HepG2 (cell line): ENCODE results near the gene ABCB9. TPM values are rescaled to one million over a fixed set of nuclear protein-coding genes. Genes with fewer than 3 reads are reported as not detected.

Source experiments
- ARNT2 ChIP-seq: sonication (generic); formaldehyde crosslinking; IDR thresholded peaks from 2 replicates; pipeline ENCODE4 v1.8.0; 2022; ENCODE audit warnings: mild to moderate bottlenecking, low read depth, missing genetic modification reagents, moderate library complexity
- FOSL1 ChIP-seq: sonication (generic); formaldehyde crosslinking; IDR thresholded peaks from 2 replicates; pipeline ENCODE4 v1.9.0; 2021; ENCODE audit warnings: missing genetic modification reagents, borderline replicate concordance
- HMGXB4 ChIP-seq, 2 experiments: sonication (generic) in 1 of 2; formaldehyde crosslinking in 1 of 2; IDR thresholded peaks; 2 replicates each; pipeline versions ENCODE4 v1.4.0 to v1.6.1; 2018 to 2020; ENCODE audit warnings: missing genetic modification reagents in 2 of 2, borderline replicate concordance in 1 of 2, low read depth in 1 of 2, mild to moderate bottlenecking in 1 of 2, missing biosample characterization in 1 of 2
- REST ChIP-seq, 2 experiments: IDR thresholded peaks; 2 replicates each; pipeline ENCODE4 v1.6.1; 2011 to 2012; ENCODE audit warnings: low read length in 2 of 2, borderline replicate concordance in 1 of 2, low read depth in 1 of 2, mild to moderate bottlenecking in 1 of 2, moderate library complexity in 1 of 2
- ZC3H13 ChIP-seq: sonication (generic); formaldehyde crosslinking; IDR thresholded peaks from 2 replicates; pipeline ENCODE4 v1.8.1; 2023; ENCODE audit warnings: mild to moderate bottlenecking, missing genetic modification reagents, moderate library complexity
- ZNF280D ChIP-seq: sonication (generic); formaldehyde crosslinking; IDR thresholded peaks from 2 replicates; pipeline ENCODE4 v1.5.1; 2020; ENCODE audit warnings: mild to moderate bottlenecking, missing genetic modification reagents
- ZNF34 ChIP-seq: sonication (generic); formaldehyde crosslinking; IDR thresholded peaks from 2 replicates; pipeline ENCODE4 v1.4.0; 2020; ENCODE audit warnings: mild to moderate bottlenecking, missing genetic modification reagents, borderline replicate concordance
- ZNF460 ChIP-seq: sonication (generic); formaldehyde crosslinking; IDR thresholded peaks from 2 replicates; pipeline ENCODE4 v1.5.1; 2020; ENCODE audit warnings: missing genetic modification reagents, mild to moderate bottlenecking, borderline replicate concordance
- ZNF547 ChIP-seq: sonication (generic); formaldehyde crosslinking; IDR thresholded peaks from 2 replicates; pipeline ENCODE4 v1.5.1; 2020; ENCODE audit warnings: mild to moderate bottlenecking, missing genetic modification reagents
- ZNF839 ChIP-seq: sonication (generic); formaldehyde crosslinking; IDR thresholded peaks from 2 replicates; pipeline ENCODE4 v1.4.0; 2020; ENCODE audit warnings: missing genetic modification reagents, mild to moderate bottlenecking, borderline replicate concordance
- polyA plus RNA-seq, 8 experiments: library from polyadenylated mRNA; depleted of rRNA in 3 of 8; stranded (reverse) in 7 of 8; unstranded in 1 of 8; fragments of >200 nt; fragmentation: Illumina TruSeq in 4 of 8; extraction: Trizol in 4 of 8; gene quantifications; 2 replicates each; pipeline versions ENCODE4 v1.2.1 to v1.2.3, GENCODE V29; 2011 to 2016; ENCODE audit warnings: low read depth in 4 of 8, missing spikeins in 1 of 8, mixed read lengths in 1 of 8; ENCODE audit not compliant: insufficient read depth in 1 of 8
- total RNA-seq, 5 experiments: library from RNA; depleted of rRNA; stranded (reverse); fragments of >200 nt; fragmentation: Illumina TruSeq; extraction: Trizol; gene quantifications; 2 replicates each; pipeline ENCODE4 v1.2.3, GENCODE V29; 2016; ENCODE audit warnings: low read depth in 1 of 5
- TF ChIP-seq, protein P1 (sequence below): sonication (generic); formaldehyde crosslinking; IDR thresholded peaks from 2 replicates; pipeline ENCODE4 v1.4.0; 2020; ENCODE audit warnings: missing genetic modification reagents
- TF ChIP-seq, protein P2 (sequence below): sonication (generic); formaldehyde crosslinking; IDR thresholded peaks from 2 replicates; pipeline ENCODE4 v1.8.0; 2022; ENCODE audit warnings: missing genetic modification reagents, low read depth, mild to moderate bottlenecking, borderline replicate concordance
- TF ChIP-seq, protein P3 (sequence below): sonication (generic); formaldehyde crosslinking; IDR thresholded peaks from 2 replicates; pipeline ENCODE4 v1.5.1; 2020; ENCODE audit warnings: mild to moderate bottlenecking, moderate library complexity, missing genetic modification reagents

ABCB9 gene
- total and polyA plus RNA-seq, 2 of the 13 experiments (the other 11 are each of a cell fraction or from before 2014, with no cell fraction given), result 5.1 to 6.0 TPM

DNA sequence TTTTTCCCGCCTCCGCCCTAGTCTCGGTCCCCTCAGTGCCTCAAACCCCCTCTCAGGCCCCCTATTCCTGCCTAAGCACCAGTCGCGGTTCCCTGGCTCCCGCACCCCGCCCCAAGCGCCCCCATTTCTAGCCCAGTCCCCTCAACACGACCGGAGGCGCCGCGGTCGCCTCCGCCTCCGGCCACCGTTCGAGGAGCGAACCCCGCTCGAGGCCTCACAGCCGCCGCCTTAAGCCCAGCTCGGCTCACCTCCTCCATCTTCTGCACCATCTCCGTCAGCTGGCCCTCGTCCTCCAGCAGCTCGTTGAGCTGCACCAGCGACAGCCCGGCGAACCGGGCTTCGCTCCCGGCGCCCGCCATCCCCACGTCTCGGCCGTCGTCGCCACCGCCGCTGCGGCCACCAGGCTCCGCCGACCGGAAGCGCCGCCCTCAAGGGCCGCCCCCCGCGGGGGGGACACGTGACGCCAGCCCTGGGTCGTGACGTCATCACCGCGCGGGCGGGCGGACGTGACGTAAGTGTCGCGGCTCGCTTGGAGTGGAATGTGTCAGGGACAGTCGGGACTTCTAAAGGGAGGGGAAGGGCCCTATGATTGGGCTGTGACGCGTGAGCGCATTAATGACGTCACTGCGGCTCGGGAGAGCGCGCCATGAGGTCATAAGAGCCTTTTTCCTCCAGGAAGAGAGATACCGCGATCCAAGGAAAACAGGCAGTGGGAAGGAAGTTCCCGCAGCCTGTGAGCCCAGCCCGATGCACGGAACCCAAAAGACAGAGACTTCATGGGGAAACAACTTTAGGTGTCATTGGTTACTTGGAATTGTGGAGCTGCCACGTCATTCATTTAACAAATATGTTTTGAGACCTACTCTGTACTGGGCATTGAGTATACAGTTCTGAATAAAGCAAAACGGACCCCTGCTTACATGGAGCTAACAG, 70.3 kb downstream of the ABCB9 start, which contains the start of gene VPS37B (continued):
- TF ChIP-seq HMGXB4 (CRISPR knock-in tag; IDR thresholded peaks at IDR 0.05; ENCODE audit: borderline replicate concordance in 1 of 2, low read depth in 1 of 2) (peak; percentile 22 to 41; a peak in 2 of 4 replicates), REST (IDR thresholded peaks at IDR 0.05; ENCODE audit: borderline replicate concordance in 1 of 2, low read depth in 1 of 2, low read length in 2 of 2) (no peak), ZNF839 (no peak), ZNF460 (CRISPR knock-in tag) (no peak), ZC3H13 (peak; percentile 35; the same call in 1 of the 2 replicates), ZNF34 (no peak), ZNF547 (CRISPR knock-in tag) (no peak), FOSL1 (CRISPR knock-in tag) (no peak), ZNF280D (CRISPR knock-in tag) (no peak), ARNT2 (no peak; the same call in 1 of the 2 replicates)
- TF ChIP-seq, protein P1, sequence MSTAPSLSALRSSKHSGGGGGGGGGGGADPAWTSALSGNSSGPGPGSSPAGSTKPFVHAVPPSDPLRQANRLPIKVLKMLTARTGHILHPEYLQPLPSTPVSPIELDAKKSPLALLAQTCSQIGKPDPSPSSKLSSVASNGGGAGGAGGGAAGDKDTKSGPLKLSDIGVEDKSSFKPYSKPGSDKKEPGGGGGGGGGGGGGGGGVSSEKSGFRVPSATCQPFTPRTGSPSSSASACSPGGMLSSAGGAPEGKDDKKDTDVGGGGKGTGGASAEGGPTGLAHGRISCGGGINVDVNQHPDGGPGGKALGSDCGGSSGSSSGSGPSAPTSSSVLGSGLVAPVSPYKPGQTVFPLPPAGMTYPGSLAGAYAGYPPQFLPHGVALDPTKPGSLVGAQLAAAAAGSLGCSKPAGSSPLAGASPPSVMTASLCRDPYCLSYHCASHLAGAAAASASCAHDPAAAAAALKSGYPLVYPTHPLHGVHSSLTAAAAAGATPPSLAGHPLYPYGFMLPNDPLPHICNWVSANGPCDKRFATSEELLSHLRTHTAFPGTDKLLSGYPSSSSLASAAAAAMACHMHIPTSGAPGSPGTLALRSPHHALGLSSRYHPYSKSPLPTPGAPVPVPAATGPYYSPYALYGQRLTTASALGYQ (CRISPR knock-in tag), result no peak
- TF ChIP-seq, protein P2, sequence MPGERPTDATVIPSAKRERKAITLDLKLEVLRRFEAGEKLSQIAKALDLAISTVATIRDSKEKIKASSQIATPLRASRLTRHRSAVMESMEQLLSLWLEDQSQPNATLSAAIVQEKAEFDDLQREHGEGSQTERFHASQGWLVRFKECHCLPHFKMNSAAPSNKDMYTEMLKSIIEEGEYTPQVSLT (CRISPR knock-in tag), result no peak
- TF ChIP-seq, protein P3, sequence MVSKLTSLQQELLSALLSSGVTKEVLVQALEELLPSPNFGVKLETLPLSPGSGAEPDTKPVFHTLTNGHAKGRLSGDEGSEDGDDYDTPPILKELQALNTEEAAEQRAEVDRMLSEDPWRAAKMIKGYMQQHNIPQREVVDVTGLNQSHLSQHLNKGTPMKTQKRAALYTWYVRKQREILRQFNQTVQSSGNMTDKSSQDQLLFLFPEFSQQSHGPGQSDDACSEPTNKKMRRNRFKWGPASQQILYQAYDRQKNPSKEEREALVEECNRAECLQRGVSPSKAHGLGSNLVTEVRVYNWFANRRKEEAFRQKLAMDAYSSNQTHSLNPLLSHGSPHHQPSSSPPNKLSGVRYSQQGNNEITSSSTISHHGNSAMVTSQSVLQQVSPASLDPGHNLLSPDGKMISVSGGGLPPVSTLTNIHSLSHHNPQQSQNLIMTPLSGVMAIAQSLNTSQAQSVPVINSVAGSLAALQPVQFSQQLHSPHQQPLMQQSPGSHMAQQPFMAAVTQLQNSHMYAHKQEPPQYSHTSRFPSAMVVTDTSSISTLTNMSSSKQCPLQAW (CRISPR knock-in tag), result 0 out of 2 replicates have a peak, but pooled peaks have one; percentile 5
